GM19395 (cell line): ENCODE results near the gene TEAD3.

Experiments
- ATAC-seq: cut with Tn5 transposase; IDR thresholded peaks from one replicate; pipeline ENCODE4 v1.9.1; 2021; ENCODE audit warnings: mild to moderate bottlenecking, moderate library complexity; ENCODE audit not compliant: unreplicated experiment

The TEAD3 gene

DNA sequence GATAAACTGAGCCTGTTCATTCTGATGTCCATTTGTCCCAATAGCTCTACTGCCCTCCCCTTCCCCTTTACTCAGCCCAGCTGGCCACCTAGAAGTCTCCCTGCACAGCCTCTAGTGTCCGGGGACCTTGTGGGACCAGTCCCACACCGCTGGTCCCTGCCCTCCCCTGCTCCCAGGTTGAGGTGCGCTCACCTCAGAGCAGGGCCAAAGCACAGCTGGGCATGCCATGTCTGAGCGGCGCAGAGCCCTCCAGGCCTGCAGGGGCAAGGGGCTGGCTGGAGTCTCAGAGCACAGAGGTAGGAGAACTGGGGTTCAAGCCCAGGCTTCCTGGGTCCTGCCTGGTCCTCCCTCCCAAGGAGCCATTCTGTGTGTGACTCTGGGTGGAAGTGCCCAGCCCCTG, 69.4 kb downstream of the TEAD3 start:
- ATAC-seq = no peak

DNA sequence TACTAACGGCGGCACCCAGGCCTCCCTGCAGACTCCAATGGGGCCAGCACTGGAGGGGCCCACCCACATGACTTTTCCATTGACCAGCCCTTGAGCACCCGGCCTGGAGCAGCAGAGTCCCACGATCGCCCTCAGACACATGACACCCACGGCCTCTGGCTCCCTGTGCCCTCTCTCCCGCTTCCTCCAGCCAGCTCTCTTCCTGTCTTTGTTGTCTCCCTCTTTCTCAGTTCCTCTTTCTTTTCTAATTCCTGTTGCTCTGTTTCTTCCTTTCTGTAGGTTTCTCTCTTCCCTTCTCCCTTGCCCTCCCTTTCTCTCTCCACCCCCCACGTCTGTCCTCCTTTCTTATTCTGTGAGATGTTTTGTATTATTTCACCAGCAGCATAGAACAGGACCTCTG, 70.8 kb downstream of the TEAD3 start:
- no peak for ATAC-seq

DNA sequence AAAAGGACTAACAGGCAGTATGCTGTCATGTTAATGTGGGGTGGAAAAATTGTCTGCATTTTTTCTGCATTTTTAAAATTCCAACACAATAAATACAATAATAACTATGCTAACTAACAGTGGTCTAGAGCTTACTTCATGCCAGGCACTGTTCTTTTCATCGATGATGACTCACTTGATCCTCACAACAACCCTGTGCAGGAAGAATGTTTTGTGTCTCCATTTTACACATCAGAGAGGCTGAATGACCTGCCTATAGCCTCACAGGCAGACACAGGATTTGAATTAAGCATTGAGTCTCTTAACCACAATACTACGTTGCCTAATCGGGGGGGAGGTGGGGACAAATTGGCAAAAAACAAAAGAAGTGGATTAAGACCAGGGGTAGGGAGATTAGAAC, 71.6 kb downstream of the TEAD3 start:
- no peak for ATAC-seq
